Measurements from ENCODE around the gene PAK4. TPM values are rescaled to one million over a fixed set of nuclear protein-coding genes. Genes with fewer than 3 reads are reported as not detected.
"Not testable (repeated sequence)": the region's sequence is repeated elsewhere in the genome, so short reads cannot be mapped to it uniquely, and the experiment has no call there.

Gene PAK4
- polyA plus RNA-seq, 1 donor from 2014 or later = 3.7 TPM

DNA sequence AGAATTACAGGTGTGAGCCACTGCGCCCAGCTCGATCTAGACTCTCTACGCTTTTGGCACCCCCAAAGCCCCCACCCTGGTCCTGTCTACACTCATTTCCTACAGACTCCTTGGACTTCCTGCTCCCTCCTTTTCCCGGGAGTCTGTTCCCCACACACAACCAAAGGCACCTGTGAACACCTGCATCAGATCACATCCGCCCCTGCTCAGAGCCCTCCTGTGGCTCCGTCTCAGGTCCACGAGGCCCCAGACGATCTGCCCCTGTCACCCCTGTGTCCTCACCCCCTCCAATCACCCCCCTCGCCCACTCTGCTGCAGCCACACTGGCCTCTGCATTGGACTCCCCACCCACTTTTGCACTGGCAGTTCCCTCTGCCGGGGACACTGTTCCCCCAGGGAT, 12.4 kb upstream of the PAK4 start:
- H3K9me3 Mint-ChIP-seq = no peaks in the 10 kb centered on the region
- peak overlapping the region in 1 of 4 donors; percentile 81 for H3K4me3 Mint-ChIP-seq
- H3K36me3 Mint-ChIP-seq = peaks cover 1% of the 10 kb centered on the region
- H3K27me3 Mint-ChIP-seq = peaks cover 10% of the 10 kb centered on the region
- H3K27ac Mint-ChIP-seq = no peak overlapping the region
- H3K4me1 Mint-ChIP-seq = no peaks in the 10 kb centered on the region

DNA sequence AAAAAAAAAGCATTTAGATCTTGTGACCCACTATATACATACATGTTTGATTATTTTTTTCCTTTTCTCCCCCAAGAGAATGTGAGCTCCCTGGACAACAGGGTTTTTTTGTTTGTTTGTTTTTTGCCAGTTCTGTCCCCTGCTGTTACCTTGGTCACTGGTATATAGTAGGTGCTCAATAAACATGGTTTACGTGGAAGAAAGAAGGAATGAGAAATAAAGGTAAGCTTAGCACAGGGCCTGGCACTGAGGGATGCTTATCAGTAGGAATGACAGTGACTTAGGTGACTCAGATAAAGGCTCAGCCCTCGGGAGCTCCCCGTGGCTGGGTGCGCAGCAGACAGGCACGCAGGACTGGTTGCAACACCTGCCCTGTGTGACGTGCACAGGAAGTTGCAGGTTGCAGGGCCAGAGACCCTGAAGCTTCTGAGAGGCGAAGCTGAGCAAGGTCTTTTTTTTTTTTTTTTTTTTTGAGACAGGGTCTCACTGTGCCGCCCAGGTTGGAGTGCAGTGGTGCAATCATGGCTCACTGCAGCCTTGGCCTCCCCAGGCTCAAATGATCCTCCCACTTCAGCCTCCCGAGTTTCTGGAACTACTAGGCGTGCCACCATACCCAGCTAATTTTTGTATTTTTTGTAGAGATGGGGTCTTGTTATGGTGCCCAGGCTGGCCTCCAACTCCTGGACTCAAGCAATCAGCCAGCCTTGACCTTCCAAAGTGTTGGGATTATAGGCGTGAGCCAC, 10.3 kb upstream of the PAK4 start:
- Mint-ChIP-seq H3K9me3 (no peaks in the 10 kb centered on the region), H3K4me3 (no peak overlapping the region), H3K36me3 (peaks cover 1% of the 10 kb centered on the region), H3K27me3 (peaks cover 11% of the 10 kb centered on the region), H3K27ac (no peak overlapping the region), H3K4me1 (no peaks in the 10 kb centered on the region)

DNA sequence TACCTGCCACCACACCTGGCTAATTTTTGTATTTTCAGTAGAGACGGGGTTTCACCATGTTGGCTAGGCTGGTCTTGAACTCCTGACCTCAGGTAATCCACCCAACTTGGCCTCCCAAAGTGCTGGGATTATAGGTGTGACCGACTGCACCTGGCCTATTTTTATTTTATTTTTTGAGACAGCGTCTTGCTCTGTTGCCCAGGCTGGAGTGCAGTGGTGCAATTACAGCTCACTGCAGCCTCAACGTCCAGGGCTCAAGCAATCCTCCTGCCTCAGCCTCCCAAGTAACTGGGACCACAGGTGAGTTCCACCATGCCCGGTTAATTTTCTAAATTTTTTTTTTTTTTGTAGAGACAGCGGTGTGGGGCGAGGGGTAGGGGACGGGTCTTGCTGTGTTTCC, 8.6 kb upstream of the PAK4 start:
- not testable (repeated sequence) for H3K4me3 Mint-ChIP-seq, H3K4me1 Mint-ChIP-seq, H3K27me3 Mint-ChIP-seq, H3K27ac Mint-ChIP-seq, H3K9me3 Mint-ChIP-seq, H3K36me3 Mint-ChIP-seq

DNA sequence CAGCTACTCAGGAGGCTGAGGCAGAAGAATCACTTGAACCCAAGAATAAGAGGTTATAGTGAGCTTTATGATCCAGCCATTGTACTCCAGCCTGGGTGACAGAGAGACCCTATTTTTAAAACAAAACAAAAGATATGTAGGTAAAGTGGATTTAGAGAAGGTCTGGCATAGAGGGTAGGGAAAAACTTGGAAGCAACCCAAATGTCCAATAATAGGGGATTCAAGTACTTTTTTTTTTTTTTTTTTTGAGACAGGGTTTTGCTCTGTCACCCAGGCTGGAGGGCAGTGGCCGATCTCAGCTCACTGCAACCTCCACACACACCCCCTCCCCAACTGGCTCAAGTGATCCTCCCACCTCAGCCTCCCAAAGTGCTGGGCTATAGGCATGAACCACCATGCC, 5.8 kb upstream of the PAK4 start:
- Mint-ChIP-seq H3K36me3 (no peaks in the 10 kb centered on the region), H3K9me3 (no peaks in the 10 kb centered on the region), H3K4me1 (peaks cover 9 to 13% (median 12%) of the 10 kb centered on the region in 3 donors), H3K27ac (no peak overlapping the region), H3K4me3 (no peak overlapping the region), H3K27me3 (peaks cover 4% of the 10 kb centered on the region)

DNA sequence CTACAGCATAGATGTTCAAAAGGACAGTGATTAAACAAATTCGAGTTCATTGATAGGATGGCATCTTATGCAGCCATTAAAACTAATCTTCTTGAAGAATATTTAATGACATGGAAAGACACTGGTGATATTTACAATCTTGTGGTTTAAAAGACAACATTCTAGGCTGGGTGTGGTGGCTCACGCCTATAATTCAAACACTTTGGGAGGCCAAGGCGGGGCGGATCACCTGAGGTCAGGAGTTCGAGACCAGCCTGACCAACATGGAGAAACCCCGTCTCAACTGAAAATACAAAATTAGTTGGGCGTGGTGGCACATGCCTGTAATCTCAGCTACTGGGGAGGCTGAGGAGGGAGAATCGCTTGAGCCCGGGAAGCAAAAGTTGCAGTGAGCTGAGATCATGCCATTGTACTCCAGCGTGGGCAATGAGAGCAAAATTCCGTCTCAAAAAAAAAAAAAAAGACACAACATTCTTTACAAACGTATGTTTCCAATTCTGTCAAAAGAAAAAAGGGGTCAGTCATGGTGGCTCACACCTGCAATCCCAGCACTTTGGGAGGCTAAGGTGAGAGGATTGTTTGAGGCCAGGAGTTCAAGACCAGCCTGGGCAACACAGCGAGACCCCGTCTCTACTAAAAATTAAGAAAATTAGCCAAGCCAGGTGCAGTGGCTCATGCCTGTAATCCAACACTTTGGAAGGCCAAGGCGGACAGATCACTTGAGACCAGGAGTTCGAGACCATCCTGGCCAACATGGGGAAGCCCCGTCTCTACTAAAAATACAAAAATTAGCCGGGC, 2.5 kb upstream of the PAK4 start:
- H3K27me3 Mint-ChIP-seq = peaks cover 1% of the 10 kb centered on the region
- H3K4me1 Mint-ChIP-seq = peaks cover 21 to 24% (median 21%) of the 10 kb centered on the region in 3 donors
- peaks cover 2% of the 10 kb centered on the region for H3K36me3 Mint-ChIP-seq
- no peak overlapping the region for H3K27ac Mint-ChIP-seq
- peak overlapping the region in 2 of 4 donors; percentile 74 to 86 for H3K4me3 Mint-ChIP-seq
- no peaks in the 10 kb centered on the region for H3K9me3 Mint-ChIP-seq

DNA sequence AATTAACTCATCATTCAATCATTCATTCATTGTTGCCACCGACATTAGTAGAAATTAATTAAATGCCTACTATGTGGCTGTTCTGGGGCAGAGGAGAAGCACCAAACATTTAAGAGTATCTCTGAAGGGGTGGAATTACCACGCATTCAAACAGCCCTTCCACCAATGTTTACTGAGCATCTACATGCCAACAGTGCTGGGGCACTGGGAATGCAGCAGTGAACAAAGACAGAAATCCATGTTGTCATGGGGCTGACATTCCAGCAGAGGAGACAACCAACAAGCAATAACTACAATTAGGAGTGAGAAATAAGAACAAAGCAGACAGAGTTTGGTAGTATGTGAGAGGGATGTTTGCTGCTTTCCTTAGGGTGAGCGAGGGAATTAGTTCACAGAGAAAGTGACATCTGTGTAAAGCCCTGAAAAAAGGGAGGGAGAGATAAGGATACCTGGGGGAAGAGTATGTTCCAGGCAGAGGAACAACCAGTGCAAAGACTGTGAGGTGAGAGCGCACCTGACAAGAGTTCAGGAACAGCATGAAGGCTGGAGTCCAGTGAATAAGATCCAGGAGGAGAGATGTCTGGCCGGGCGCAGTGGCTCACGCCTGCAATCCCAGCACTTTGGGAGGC, 1.3 kb upstream of the PAK4 start:
- Mint-ChIP-seq H3K36me3 (peaks cover 2% of the 10 kb centered on the region), H3K9me3 (no peaks in the 10 kb centered on the region), H3K4me3 (peak overlapping the region; percentile 43 to 99 (median 62)), H3K27me3 (peaks cover 1% of the 10 kb centered on the region), H3K4me1 (peaks cover 21 to 25% (median 25%) of the 10 kb centered on the region in 3 donors), H3K27ac (peak overlapping the region; percentile 40 to 92 (median 74))

DNA sequence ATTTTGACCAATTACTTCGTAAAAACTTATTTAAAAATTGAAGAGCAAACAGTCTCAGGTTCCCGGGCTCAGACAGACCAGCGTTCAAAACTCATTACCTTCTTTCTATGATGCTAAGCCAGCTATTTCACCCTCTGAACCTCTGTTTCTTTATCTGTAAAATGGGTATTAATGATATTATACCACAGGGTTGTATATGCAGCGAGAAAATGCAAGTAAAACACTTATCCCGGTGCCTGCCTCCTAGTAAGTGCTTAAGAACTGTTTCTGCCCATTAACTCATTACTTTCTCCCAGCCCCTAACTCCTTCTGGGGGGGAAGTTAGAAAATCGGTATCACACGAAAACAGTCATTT, 410 bp upstream of the PAK4 start:
- H3K27ac Mint-ChIP-seq = peak overlapping the region; percentile 92 to 97 (median 95)
- peak overlapping the region; percentile 96 to 99 (median 98) for H3K4me3 Mint-ChIP-seq
- H3K9me3 Mint-ChIP-seq = no peaks in the 10 kb centered on the region
- H3K4me1 Mint-ChIP-seq = peaks cover 21 to 29% (median 28%) of the 10 kb centered on the region in 3 donors
- H3K27me3 Mint-ChIP-seq = no peaks in the 10 kb centered on the region
- peaks cover 2% of the 10 kb centered on the region for H3K36me3 Mint-ChIP-seq

DNA sequence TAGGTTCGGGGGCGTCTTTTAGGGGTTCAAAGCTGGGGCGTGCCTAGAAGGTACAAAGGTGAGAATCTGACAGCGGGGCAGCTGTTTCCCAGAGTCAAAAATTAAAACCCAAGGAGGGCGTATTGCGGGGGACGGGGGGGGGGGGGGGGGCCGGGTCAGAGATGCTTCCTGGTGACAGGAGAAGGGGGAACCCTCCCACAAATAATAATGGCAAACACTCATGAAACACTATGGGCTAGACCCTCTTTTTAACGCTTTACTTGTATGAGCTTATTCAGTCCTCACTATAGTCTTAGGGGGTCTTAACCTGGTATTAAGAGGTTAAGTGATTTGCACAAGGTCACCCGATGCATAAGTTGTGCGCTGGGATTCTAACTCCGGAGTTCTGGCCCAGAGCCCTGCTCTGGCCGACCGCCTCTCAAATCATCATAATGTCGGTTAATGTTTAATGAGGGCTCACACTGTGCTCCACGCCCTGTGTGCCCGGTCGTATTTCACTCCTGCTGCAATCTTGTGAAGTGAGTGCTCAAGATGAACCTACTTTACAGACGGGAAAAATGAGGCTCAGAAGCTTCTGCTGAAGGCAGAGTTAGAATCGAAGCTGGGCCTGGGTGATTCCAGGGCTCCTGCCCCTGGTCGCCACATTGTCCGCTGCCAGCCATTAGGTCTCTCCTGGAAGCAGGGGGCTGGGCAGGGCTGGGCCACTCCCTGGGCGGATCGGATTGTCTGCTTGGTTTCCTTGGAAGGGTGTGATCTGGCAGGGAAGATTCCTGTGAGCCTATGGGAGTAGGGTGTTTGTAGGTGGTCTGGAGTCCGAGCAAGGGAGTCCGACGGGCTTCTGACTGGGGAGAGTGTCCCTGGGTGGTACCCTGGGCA, 964 bp downstream of the PAK4 start:
- Mint-ChIP-seq H3K4me1 (peaks cover 21 to 37% (median 33%) of the 10 kb centered on the region in 3 donors), H3K9me3 (no peaks in the 10 kb centered on the region), H3K36me3 (peaks cover 2% of the 10 kb centered on the region)

DNA sequence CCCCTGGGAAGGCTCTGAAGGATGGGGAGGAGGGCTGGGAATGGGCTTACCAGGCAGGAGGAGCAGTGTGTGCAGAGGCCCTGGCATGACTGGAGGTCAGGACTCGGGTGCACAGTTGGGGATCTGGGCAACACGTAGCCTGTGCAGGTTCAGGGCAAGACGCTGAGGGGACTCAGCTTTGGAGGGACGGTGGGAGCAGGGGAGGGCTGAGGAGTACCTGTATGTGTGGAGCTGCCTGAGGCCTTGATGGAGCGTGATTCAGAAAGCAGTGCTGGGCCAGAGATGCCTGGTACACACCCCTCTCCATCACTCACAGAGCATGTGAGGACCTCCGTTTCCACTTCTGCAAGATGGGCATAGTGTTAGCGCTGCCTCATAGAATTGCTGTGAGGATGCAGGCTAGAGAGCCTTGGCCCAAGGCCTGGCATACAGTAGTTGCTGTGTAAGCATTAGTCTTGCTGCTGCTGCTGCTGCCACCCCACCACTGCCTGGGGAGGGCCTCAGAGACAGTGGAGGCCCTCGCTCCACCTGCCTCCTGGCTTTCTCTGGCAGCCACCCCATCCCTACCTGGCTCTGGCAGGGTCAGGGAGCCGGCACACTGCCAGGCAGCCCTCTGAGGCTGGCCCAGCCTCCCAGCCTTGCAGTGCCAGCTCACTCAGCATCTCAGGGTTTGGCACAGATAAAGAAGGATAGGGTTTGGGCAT, 2.4 kb downstream of the PAK4 start:
- Mint-ChIP-seq H3K4me1 (peaks cover 15 to 39% (median 36%) of the 10 kb centered on the region in 3 donors), H3K4me3 (peak overlapping the region in 2 of 4 donors; percentile 12 to 96)

More for the DNA sequence above, 964 bp downstream of the PAK4 start:
- H3K27me3 Mint-ChIP-seq = no peaks in the 10 kb centered on the region
- peak overlapping the region; percentile 92 to 97 (median 95) for H3K27ac Mint-ChIP-seq
- peak overlapping the region; percentile 96 to 99 (median 98) for H3K4me3 Mint-ChIP-seq

DNA sequence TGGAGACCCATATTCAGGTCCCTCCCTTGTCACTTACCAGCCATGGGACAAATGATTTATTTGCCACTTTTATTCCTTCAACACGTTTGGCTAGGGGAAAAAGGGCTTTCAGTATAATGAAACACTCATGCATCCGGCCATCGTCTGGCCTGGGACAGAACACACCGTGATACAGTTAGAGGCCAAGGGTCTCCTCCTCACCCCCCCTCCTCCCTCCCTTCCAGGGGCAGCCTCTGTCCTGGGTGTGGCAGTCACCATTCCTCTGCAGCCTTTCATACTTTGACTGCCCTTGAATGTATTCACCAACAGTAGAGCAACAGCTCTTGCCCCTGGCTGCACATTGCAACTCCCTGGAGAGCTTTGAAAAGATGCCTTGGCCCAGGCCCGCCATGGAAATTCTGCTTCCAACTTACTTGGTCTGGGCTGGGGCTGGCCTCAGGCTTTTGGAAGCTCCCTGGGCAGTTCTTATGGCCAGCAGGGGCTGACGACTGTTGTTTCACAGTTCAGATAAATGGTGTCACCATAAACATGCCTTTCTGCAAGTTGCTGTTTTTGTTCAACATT, 3.0 kb downstream of the PAK4 start:
- Mint-ChIP-seq H3K9me3 (no peaks in the 10 kb centered on the region), H3K36me3 (peaks cover 2% of the 10 kb centered on the region), H3K27me3 (no peaks in the 10 kb centered on the region), H3K27ac (peak overlapping the region in 1 of 3 donors; percentile 92), H3K4me1 (peaks cover 15 to 39% (median 38%) of the 10 kb centered on the region in 3 donors), H3K4me3 (peak overlapping the region in 2 of 4 donors; percentile 12 to 96)

More for the DNA sequence above, 2.4 kb downstream of the PAK4 start:
- no peaks in the 10 kb centered on the region for H3K9me3 Mint-ChIP-seq
- H3K27ac Mint-ChIP-seq = peak overlapping the region in 2 of 3 donors; percentile 23 to 92
- no peaks in the 10 kb centered on the region for H3K27me3 Mint-ChIP-seq
- H3K36me3 Mint-ChIP-seq = peaks cover 2% of the 10 kb centered on the region

DNA sequence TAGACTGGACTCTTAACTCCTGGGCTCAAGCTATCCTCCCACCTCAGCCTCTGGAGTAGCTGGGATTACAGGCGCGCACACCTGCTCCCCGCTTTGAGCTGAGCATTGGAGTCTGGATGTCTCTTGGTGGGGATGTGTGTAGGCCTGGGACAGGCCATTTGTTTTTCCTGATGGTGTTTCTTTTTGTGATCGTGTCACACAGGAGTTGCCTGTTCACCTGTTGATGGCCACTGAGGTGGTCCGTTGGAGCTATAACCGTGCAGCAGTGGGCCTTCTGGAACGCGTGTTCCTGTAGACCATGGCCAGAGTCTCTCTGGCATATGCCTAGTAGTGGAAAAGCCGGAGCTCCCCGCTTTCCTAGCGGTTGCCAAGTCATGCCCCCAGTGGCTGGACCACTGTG, 3.5 kb downstream of the PAK4 start:
- H3K27me3 Mint-ChIP-seq = no peaks in the 10 kb centered on the region
- peaks cover 5% of the 10 kb centered on the region for H3K36me3 Mint-ChIP-seq
- peaks cover 13 to 38% (median 36%) of the 10 kb centered on the region in 3 donors for H3K4me1 Mint-ChIP-seq
- H3K4me3 Mint-ChIP-seq = peak overlapping the region in 1 of 4 donors; percentile 96
- H3K9me3 Mint-ChIP-seq = no peaks in the 10 kb centered on the region
- H3K27ac Mint-ChIP-seq = no peak overlapping the region

DNA sequence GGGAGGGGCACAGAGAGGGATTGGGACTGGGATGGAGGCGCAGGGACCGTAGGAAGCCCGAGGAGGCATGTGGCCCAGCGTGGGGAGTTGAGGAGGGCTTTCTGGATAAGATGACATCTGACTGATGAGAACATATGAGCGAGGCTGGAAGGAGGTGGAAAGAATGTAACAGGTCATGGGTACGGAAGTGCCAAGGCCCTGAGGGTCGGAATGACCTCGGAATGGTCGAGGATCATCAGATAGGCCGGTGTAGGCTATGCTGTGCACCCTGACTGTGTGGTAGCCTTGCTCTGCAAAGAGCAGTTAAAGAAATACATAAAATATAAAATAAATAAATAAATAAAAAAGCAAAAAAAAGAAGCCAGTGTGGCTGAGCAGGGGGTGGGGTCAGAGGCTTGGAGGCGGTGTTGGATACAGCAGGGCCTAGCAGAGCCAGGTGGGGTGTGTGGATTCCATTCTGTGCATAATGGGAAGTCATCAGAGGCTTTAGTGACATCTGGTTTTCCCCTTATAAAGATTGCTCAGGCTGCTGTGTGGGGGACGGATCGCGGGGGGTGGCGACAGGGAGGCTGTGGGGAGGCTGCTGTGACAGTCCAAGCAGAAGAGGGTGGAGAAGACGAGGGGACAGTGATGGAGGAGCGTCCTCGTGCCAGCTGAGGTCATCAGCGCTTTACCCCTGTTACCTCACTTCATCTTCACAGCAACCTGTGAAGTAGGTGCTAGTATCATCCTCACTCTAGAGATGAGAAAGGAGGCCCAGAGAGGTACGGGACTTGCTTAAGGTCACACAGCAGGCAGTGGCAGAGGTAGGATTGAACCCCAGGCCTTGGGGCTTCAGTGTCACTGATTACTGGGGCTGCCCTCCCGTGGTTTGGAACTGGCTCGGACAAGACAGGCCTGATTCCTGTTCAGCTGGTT, 5.0 kb downstream of the PAK4 start:
- Mint-ChIP-seq H3K27me3 (no peaks in the 10 kb centered on the region), H3K4me3 (peak overlapping the region in 1 of 4 donors; percentile 84), H3K36me3 (peaks cover 6% of the 10 kb centered on the region), H3K9me3 (no peaks in the 10 kb centered on the region), H3K4me1 (peaks cover 3 to 30% (median 29%) of the 10 kb centered on the region in 3 donors), H3K27ac (no peak overlapping the region)
